Stimulated activated CD4-positive, alpha-beta T cell treated with anti-CD3 and anti-CD28 coated beads, TNF-alpha, amount 100 ng/mL, for 4 hours (primary cell): ENCODE data around the gene NFKBIA.
"Not testable (repeated sequence)": the region's sequence is repeated elsewhere in the genome, so short reads cannot be mapped to it uniquely, and the experiment has no call there.

ENCODE experiments used
- DNase-seq, 3 experiments: peaks; one replicate each; pipeline ENCODE4 v3.0.0-alpha.2; 2020; ENCODE audit warnings: low read depth in 3 of 3

The NFKBIA gene

DNA sequence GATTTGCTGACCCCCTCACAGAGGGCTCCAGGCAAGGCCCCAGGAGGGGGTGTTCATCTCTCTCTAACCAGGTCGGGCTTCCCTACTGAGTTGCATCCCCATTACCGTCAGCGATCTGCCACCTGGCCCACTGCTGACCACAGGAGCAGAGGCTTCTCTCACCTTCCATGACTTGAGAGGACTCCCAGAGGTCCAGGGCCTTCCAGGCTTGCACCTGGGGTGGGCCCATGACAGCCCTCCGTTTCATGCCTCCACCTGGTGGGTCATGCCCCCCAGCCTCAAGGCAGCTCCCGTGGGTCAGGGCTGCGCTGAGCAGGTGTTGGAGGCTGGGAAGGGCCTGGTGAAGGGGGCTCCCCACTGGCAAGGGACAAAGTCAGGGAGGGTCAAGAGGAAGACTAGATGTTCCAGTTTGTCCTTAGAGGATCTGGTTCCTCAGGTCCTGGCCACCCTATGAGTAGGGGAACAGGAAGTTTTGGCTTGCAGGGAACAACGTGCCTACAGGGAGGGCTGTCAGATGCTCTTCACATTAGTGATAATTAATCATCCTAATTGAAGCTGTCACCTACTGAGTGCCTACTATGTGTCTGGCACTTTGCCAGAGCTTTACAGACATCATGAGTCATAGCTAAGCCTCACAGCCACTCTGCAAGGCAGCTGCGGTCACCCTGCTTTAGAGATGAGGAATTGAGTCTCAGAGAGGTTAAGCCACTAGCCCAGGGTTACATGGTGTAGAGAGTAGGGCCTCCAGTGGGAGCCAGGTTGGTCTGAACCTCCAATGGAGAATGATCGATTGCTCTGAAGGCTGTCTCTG, 13.8 kb downstream of the NFKBIA start:
- DNase-seq: no peak

DNA sequence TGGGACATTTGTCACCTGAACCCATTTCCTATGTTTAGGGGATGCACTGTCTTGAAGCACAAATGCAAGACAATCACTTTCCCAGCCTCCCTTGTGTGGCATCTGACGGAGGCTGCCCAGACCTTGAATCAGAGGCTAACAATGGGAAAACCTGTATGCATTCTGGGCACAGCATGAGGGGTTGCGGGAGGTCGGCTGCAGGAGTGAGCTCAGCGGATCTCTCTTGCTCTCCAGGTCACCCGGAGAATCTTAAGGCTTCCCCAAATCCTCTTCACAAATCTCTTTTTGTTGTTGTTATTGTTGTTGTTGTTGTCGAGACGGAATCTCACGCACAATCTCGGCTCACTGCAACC, 15.3 kb downstream of the NFKBIA start:
- DNase-seq: no peak

DNA sequence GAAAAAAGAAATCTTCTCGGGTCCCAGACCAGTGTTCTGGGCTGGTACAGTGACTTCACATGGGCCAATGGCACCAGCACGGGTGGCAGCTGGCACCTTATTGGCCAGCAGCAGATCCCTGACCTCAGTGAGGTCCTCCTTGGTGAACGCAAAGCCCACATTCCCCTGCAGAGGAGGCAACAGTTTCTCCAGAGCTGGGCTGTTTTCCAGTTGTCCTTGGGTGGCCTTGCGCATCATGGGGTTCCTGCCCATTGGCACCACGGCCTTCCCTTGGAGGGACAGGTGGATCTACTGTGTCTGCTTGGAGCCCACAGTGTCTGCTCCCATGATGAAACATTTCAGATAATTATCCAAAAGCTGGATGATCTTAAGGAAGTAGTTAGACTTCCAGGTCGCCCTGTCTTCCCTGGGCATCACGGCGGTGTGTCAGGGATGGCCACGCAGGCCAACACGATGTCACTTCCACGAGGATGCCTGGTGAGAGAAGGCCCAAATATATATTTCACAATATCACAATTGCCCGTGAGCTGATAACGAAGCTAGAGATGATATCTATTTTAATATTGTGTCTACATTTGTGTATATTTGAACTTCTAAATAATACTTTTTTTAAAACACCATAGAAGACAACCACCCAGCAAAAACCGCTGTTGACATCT, 15.8 kb downstream of the NFKBIA start:
- no peak for DNase-seq

DNA sequence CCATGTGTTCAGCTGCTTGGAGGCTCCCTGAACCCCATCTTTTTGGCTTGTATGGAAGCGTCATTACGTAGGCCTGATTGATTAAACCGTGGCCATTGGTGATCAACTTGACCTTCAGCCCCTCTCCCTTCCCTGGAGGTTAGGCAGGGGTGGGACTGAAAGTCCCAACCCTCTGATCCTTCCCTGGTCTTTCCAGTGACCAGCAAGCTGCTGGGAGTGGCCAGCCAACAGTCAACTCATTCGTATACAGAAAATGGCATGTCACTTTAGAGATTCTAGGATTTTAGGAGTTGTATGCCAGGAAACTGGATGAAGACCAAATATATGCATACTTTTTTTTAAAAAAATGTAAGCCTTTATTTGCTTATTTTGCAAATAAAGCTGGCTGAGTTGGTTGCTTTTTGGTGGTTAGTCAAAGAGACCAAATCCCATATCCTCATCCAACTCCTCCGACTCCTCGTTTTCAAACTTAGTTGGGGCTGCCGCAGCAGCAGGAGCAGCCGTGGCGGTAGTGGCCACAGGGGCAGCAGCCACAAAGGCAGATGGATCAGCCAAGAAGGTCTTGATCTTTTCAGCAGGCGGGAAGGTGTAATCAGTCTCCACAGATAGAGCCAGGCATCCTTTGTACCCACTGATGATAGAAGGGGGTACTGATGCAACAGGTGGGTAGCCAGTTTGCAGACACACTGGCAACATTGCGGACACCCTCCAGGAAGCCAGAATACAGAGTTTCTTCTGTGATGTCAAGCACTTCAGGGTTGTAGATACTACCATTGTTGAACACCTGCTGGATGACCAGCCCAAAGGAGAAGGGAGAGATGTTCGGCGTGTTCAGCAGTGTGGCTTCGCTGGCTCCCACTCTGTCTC, 16.6 kb downstream of the NFKBIA start:
- DNase-seq: no peak

DNA sequence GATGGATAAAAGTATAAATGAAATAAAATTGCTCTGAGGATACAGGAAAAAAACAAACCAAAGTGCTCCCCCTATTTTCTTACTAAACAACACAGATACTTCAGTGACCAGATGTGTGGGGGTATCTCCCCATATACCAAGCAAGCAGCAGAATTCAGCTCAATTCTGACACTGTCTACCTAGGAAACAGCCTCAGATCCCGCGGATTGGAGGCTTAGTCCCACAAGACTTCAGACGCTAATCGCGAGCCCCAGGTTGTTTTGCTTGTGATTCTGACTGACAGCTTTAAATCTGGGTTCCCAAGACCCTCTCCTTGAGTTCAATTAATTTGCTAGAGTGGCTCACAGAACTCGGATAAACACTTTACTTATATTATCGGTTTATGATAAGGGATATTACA, 17.3 kb downstream of the NFKBIA start:
- DNase-seq: no peak

DNA sequence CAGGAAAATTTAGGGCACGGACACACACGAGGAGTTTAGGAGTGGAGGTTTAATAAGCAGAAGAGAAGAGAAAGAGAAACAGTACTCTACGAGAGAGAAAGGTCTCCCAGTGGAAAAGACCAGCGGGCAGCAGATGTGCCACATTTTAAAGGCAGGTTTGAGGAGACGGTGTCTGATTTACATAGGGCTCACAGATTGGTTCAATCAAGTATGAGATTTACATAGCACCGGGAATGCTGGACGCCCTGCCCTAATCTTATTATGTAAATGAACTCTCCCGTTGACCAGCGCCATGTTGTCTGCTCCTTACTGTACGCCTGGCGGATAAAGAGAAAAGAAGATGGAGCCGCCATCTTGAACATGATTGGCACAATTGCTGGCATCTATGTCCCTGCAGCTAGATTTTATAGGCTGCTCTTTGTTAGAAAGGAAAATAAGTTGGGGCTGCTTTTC, 17.9 kb downstream of the NFKBIA start:
- no peak for DNase-seq

DNA sequence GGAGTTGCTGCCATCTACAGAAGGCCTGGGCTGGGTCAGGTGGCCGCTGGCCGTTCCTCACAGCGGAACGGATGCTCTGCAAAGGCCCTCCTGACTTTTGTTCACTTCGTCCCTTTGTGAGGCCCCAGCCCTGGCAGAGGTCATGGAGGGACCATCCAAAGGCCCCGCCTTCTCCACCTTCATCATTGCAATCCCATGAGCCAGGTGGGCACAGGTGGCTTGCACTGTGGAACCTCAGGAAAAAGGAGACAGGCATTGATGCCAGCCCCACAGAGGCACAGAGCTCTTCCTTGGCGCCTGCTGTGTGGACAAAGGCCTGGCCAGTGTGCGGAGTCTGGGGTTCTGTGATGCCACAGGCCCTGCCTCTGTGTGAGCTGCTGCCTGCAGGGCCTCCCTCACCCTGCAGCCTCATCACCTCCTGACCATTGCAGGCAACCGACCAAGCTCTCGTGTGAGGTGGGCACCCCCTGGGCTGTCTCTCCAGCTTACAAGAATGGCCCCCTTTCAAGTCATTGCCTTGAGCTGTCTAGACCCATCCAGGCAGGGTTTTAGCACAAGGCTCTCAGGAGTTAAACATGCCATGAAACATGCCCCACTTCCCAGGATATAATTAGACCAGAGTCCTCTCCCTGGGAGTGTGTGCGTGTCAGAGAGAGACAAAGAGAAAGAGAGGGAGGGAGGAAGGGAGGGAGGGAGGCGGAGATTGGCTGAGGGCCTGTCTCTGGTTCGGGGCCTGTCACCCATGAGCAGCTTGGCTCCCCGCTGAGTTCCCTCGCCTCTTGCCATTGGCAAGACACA, 19.3 kb downstream of the NFKBIA start:
- DNase-seq: no peak

DNA sequence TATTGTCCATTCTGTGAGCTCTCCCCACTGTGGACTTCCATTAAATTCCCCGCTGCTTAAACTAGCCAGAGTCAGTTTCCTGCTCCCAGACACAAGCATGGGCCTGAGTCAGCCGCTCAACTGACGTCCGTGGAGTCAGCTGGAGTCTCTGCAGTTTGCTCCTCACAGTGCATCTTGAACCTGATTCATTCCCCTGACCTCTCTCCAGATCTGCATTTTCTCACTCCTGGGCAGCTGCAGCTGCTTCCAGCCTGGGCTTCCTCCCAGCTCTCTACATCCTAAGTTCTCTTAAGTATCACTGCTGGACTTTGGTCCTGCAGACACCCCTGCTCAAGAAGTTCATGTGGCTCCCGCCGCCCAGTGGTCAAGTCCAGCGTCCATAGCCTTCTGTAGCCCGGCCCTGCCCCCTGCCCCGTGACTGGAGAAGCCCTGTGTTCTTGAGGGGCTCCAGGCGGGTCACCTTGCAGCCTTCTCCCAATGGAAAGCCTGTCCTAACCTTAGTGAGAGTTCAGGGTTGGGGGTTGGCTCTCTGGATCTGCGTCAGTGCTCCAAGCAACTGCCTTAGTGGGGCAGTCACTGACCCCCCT, 20.0 kb downstream of the NFKBIA start:
- no peak for DNase-seq

DNA sequence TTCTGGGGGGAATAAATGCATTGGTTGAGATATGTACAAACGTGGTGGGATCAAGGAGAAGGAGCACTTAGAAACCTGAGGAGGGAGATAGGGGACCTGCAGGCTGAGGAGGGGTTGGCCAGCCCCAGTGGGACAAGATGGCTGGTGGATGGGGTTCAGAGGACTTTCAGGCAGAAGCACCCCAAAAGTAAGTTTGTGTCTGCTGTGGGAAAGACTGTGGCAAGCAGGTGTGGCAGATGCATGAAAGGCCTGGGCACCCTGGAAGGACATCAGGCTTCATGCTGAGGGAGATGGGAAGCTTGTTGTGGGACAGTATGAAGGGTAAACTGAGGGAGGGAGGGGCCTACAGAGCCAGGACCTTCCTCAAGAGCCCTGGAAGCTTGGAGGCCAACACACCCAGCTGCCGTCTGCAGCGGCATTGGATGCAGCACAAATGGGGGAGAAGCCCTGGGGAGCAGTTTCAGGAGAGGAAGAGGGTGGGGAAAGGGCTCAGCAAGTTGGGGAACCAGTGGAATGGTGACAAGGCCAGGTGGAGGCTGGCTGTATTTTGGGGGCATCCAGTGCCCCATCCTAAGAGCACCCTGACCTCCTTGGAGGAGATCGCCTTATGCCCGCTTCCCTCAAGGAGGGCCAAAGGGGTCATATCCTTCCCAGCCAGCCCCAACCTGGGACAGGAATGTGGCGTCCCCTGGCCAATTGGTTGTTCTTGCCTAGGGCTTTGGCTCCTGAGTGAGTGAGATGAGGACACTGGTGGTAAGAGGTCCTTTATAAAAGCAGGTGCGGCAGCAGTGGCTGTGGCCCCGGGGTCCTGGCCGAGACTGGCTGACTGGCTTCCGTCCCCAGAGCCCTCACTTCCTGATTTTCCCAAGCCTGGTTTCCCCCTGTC, 20.7 kb downstream of the NFKBIA start:
- DNase-seq: no peak

DNA sequence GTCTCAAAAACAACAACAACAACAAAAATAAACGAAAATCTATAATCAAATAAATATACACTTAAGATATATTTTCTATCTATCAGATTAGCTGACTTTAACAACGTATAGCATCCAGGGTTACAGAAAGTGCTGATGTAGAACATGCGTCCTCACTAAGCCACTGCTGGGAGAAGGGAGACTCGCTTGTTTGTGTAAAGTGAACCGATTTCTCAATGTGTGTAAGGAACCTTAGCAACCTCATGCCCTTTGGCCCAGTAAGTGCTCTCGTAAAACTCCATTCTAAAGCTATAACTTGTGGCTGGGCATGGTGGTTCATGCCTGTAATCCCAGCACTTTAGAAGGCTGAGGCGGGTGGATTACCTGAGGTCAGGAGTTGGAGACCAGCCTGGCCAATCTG, 23.8 kb downstream of the NFKBIA start:
- no peak for DNase-seq

DNA sequence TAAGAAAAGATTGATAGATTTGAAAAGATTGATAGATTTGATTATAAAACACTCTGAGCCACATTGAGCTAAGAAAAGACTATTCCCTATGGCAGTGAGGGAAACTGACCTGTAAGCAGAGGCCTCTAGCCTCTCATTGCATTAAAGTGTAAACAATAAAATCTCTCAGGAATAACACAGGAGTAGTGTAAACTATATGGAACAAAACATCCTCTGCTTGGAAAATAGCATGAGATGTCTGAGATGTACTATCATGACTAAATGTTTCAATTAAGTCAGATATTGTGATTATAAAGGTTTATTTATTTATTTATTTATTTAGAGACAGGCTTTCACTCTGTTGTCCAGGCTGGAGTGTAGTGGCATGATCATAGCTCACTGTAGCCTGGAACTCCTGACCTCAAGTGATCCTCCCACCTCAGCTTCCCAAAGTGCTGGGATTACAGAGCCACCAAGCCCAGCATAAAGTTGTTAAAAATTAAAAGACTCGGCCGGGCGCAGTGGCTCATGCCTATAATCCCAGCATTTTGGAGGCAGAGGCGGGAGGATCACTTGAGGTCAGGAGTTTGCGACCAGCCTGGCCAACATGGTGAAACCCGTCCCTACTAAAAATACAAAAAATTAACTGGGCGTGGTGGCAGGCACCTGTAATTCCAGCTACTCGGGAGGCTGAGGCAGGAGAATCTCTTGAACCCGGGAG, 25.2 kb downstream of the NFKBIA start:
- not testable (repeated sequence) for DNase-seq

DNA sequence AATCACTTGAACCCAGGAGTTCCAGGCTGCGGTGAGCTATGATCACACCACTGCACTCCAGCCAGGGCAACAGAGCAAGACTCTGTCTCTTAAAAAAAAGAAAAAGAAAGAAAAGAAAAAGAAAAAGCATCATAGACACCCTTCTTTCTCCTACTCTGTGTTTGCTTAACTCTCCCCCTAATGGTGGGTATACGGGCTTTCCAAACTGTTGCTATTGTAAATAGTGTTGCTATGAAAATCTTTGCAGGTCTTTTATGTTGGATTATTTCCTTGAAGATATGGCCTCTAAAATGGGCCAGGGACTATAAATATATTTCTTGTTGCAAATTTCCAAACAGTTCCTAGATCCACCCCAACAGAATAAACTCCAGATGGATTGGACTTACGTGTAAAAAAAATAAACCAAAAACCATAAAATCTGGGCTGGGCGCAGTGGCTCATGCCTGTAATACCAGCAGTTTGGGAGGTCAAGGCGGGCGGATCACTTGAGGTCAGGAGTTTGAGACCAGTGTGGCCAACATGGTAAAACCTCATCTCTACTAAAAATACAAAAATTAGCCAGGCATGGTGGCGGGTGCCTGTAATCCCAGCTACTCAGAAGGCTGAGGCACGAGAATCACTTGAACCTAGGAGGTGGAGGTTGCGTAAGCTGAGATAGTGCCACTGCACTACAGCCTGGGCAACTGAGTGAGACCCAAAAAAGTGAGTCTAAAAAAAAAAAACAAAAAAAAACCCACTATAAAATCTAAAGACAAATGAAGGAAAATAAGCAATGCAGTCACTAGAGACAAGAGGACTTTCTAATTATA, 25.9 kb downstream of the NFKBIA start:
- no peak for DNase-seq

DNA sequence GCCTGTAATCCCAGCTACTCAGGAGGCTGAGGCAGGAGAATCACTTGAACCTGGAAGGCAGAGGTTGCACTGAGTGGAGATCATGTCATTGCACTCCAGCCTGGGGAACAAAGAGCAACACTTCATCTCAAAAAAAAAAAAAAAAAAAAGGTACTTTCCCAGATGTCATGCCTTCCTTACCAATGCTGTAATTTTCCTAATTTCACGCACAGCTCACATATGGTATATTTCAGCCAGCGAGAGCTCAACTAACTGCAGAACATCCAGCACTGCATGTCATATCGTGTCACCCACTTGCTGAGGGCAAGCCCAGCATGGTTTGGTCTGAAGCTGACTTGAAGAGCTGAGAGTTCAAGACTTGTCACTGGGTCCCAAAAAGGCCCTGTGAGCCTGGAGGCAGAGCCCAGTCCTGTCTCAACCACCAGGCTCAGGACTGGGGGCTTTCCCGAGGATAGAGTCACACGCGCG, 29.0 kb downstream of the NFKBIA start:
- DNase-seq: no peak

DNA sequence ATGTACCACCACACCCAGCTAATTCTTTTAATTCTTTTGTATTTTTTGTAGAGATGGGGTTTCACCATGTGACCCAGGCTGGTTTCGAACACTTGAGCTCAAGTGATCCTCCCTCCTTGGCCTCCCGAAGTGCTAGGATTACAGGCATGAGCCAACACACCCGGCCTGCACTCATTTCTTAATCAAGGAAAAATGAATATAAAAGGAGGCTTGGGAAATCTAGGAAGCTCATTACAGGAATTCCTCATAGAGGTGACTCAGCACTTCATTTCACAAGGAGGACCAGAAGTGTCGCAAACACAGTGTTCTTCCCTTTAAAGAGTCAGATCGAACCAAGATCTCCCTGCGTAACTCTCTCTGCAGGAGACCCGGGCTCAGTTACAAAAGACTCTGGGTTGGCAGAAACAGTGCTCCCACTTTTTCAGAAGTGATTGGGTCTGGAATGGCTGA, 30.3 kb downstream of the NFKBIA start:
- no peak for DNase-seq

DNA sequence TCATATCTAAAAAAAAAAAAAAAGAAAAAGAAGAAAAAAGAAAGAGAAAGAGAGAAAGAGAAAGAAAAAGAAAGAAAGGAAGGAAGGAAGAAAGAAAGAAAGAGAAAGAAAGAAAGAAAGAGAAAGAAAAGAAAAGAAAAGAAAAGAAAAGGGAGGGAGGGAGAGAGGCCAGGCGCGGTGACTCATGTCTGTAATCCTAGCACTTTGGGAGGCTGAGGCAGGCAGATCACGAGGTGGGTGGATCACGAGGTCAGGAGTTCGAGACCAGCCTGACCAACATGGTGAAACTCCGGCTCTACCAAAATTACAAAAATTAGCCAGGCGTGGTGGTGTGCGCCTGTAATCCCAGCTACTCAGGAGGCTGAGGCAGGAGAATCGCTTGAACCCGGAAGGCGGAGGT, 31.3 kb downstream of the NFKBIA start:
- DNase-seq: not testable (repeated sequence)

DNA sequence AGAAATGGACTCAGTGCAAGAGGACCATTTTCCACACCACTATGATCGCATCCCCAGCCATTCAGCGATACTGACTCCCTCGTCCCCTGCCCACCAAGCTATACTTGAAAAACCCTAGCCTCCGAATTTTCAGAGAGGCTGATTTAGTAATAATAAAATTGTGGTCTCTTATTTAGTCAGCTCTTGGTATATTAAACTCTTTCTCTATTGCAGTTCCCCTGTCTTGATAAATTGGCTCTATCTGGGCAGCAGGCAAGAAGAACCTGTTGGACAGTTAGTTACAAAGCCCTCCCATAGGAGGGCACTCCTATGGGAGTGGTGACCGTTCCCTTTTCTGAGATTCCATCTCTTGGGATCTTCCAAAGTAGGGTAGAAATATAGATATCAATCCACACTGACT, 33.6 kb downstream of the NFKBIA start:
- no peak for DNase-seq

DNA sequence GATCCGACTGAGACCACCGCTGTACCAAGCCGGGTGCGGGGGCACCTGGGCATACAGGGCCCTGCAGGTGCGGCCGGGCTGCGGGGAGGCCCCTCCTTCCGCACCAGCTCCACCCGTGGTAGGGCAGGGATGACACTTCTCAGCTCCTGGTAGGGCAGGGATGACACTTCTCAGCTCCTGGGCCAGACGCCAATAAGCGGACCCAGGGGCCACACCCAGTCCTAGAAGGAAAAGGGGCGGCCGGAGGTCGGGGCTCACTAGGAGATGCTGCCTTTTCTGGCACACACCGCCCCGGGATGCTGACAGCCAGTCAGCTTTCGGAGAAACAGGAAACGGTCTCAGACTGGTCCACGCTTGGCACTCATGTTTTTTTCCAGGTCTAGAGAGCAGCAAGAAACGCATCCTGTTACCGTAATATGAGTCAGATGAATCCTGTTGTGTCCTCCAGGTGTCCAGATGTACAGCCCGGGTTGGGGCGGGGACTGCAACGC, 34.8 kb downstream of the NFKBIA start:
- DNase-seq: no peak
